GM12801 (cell line): ENCODE results near the gene KCNA2.

ENCODE experiments used
- CTCF ChIP-seq: IDR thresholded peaks from one replicate; pipeline ENCODE4 v1.5.1; 2011; ENCODE audit warnings: control low read depth; ENCODE audit not compliant: insufficient read length; ENCODE audit errors: extremely low read depth

Gene KCNA2

GRCh38 chr1:110615548-110616130, 9.5 kb upstream of the KCNA2 start:
- no peak for TF ChIP-seq CTCF

GRCh38 chr1:110612060-110612745, 6.0 kb upstream of the KCNA2 start:
- TF ChIP-seq CTCF = no peak

GRCh38 chr1:110610696-110611286, 4.6 kb upstream of the KCNA2 start:
- no peak for TF ChIP-seq CTCF

GRCh38 chr1:110610084-110610483, 3.9 kb upstream of the KCNA2 start:
- TF ChIP-seq CTCF = no peak

- no peak for TF ChIP-seq CTCF
Observed at GRCh38 chr1:110608247-110608646, 2.1 kb upstream of the KCNA2 start.

GRCh38 chr1:110607536-110608230, 1.5 kb upstream of the KCNA2 start:
- no peak for TF ChIP-seq CTCF

- TF ChIP-seq CTCF = no peak
Observed at GRCh38 chr1:110606657-110607535, 738 bp upstream of the KCNA2 start.
